Liver (tissue), 9 donors: ENCODE measurements around the gene ACD. TPM values are rescaled to one million over a fixed set of nuclear protein-coding genes. Genes with fewer than 3 reads are reported as not detected.
"Not testable (repeated sequence)": the region's sequence is repeated elsewhere in the genome, so short reads cannot be mapped to it uniquely, and the experiment has no call there.

ENCODE experiments used
- DNase-seq: peaks from one replicate; pipeline ENCODE4 v3.0.0-alpha.2; 2017; ENCODE audit warnings: low spot score
- H3K27ac ChIP-seq, 2 donors: one replicate each; pipeline ENCODE4 v1.7.0; 2013; ENCODE audit warnings: inconsistent platforms in 2 of 2, low read length in 2 of 2, control low read depth in 1 of 2, low read depth in 1 of 2, mild to moderate bottlenecking in 1 of 2
- H3K27me3 ChIP-seq, 4 donors: one replicate each; pipeline versions ENCODE4 v1.6.1 to v1.7.0; 2013; ENCODE audit warnings: low read length in 3 of 4, inconsistent platforms in 1 of 4, mild to moderate bottlenecking in 1 of 4, moderate library complexity in 1 of 4; ENCODE audit not compliant: control insufficient read depth in 4 of 4, insufficient read depth in 4 of 4
- H3K36me3 ChIP-seq, 4 donors: one replicate each; pipeline versions ENCODE4 v1.6.1 to v1.7.0; 2013; ENCODE audit warnings: low read length in 3 of 4, mild to moderate bottlenecking in 3 of 4, low read depth in 1 of 4, moderate library complexity in 1 of 4; ENCODE audit not compliant: control insufficient read depth in 4 of 4, insufficient read depth in 3 of 4
- H3K4me1 ChIP-seq, 4 donors: one replicate each; pipeline versions ENCODE4 v1.6.1 to v1.7.0; 2013; ENCODE audit warnings: low read length in 3 of 4, mild to moderate bottlenecking in 3 of 4, moderate library complexity in 1 of 4; ENCODE audit not compliant: control insufficient read depth in 4 of 4, insufficient read depth in 4 of 4
- H3K4me3 ChIP-seq, 3 donors: one replicate each; pipeline versions ENCODE4 v1.6.1 to v1.7.0; 2013; ENCODE audit warnings: low read length in 3 of 3, control low read depth in 1 of 3, low read depth in 1 of 3, mild to moderate bottlenecking in 1 of 3
- H3K9ac ChIP-seq, 2 donors: one replicate each; pipeline ENCODE4 v1.7.0; 2013; ENCODE audit warnings: low read length in 2 of 2, mild to moderate bottlenecking in 2 of 2, moderate library complexity in 2 of 2, control low read depth in 1 of 2, low read depth in 1 of 2
- H3K9me3 ChIP-seq, 4 donors: one replicate each; pipeline versions ENCODE4 v1.6.1 to v1.7.0; 2013; ENCODE audit warnings: low read length in 3 of 4; ENCODE audit not compliant: control insufficient read depth in 4 of 4
- EGR1 ChIP-seq, 2 donors: IDR thresholded peaks; 2 replicates each; pipeline ENCODE4 v1.6.1; 2016 to 2018; ENCODE audit warnings: antibody characterized with exemption in 2 of 2, low read depth in 2 of 2
- FOXA2 ChIP-seq: IDR thresholded peaks from 2 replicates; pipeline ENCODE4 v1.6.1; 2016; ENCODE audit warnings: antibody characterized with exemption
- HNF4A ChIP-seq, 2 donors: conservative IDR thresholded peaks; 2 replicates each; pipeline ENCODE4 v1.6.1; 2016; ENCODE audit warnings: antibody characterized with exemption in 2 of 2, mild to moderate bottlenecking in 2 of 2
- NR2F2 ChIP-seq: IDR thresholded peaks from 2 replicates; pipeline ENCODE4 v1.6.1; 2016; ENCODE audit warnings: antibody characterized with exemption
- RAD21 ChIP-seq, 2 donors: IDR thresholded peaks; 2 replicates each; pipeline ENCODE4 v1.6.1; 2016; ENCODE audit warnings: antibody characterized with exemption in 2 of 2, mild to moderate bottlenecking in 2 of 2
- SP1 ChIP-seq: IDR thresholded peaks from 2 replicates; pipeline ENCODE4 v1.6.1; 2018; ENCODE audit warnings: antibody characterized with exemption, mild to moderate bottlenecking
- YY1 ChIP-seq: IDR thresholded peaks from 2 replicates; pipeline ENCODE4 v1.6.1; 2016; ENCODE audit warnings: antibody characterized with exemption, mild to moderate bottlenecking
- ZBTB33 ChIP-seq: IDR thresholded peaks from 2 replicates; pipeline ENCODE4 v1.6.1; 2016; ENCODE audit warnings: antibody characterized with exemption
- WGBS: extraction: QIAGEN DNeasy Blood & Tissue Kit; methylation state at CpG from one replicate; pipeline ENCODE4 v1.1.7; 2013; 5-methylcytosine and 5-hydroxymethylcytosine counted together
- polyA plus RNA-seq, 2 donors: library from polyadenylated mRNA; stranded (reverse) in 1 of 2; unstranded in 1 of 2; fragments of 200-250 nt in 1 of 2; fragments of >200 nt in 1 of 2; fragmentation: Nextera tagmentation in 1 of 2; extraction: Ambion mirVana in 1 of 2; gene quantifications; one replicate each; pipeline versions ENCODE4 v1.2.1 to v1.2.3, GENCODE V29; 2013 to 2015
- total RNA-seq, 2 donors: library from RNA; depleted of rRNA; stranded (reverse); fragments of >200 nt; gene quantifications; one replicate each; pipeline ENCODE4 v1.2.3, GENCODE V29; 2014
- TF ChIP-seq, protein P1 (sequence below): IDR thresholded peaks from 2 replicates; pipeline ENCODE4 v1.6.1; 2016; ENCODE audit warnings: antibody characterized with exemption, mild to moderate bottlenecking
- TF ChIP-seq, protein P2 (sequence below): IDR thresholded peaks from 2 replicates; pipeline ENCODE4 v1.6.1; 2016; ENCODE audit warnings: antibody characterized with exemption
- TF ChIP-seq, protein P3 (sequence below): fragments of 150-350 bp; IDR thresholded peaks from 2 replicates; pipeline ENCODE4 v1.5.1; 2017; ENCODE audit warnings: improper control_type of control experiment, low read depth, low read length; ENCODE audit not compliant: missing input control
- donor health status: healthy.
- donor health status: healthy.
- donor health status: healthy.
- donor health status: healthy.
- donor health status: healthy.

ACD gene
- total and polyA plus RNA-seq, 4 donors = 4.3 to 5.6 (median 5.1) TPM

DNA sequence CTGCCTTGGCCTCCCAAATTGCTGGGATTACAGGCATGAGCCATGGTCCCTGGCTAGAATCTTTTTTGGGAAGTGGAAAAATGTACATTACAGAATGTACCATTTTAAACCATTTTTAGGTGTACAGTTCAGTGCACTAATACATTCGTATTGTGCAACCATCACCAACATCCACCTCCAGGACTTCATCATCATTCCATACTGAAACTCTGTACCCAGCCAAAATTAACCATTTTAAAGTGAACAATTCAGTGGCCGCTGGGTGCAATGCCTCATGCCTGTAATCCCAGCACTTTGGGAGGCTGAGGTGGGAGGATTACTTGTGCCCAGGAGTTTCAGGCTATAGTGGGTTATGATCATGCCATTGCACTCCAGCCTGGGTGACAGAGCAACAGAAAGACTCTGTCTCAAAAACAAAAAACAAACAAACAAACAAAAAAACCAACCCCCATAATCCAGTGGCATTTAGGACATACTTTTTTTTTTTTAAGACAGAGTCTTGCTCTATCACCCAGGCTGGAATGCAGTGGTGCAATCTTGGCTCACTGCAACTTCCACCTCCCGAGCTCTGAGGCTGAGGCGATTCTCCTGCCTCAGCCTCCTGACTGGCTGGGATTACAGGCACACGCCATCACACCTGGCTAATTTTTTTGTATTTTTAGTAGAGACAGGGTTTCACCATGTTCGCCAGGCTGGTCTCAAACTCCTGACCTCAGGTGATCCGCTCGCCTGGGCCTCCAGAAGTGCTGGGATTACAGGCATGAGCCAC lies 33.6 kb upstream of the ACD start:
- peaks cover 0 to 13% (median 8%) of the 10 kb centered on the region in 4 donors for H3K4me1 ChIP-seq
- not testable (repeated sequence) for H3K9me3 ChIP-seq, DNase-seq, H3K27ac ChIP-seq, H3K36me3 ChIP-seq, H3K27me3 ChIP-seq, H3K9ac ChIP-seq, H3K4me3 ChIP-seq
- 92% methylated on average over 8 of the region's 8 CpGs for WGBS

DNA sequence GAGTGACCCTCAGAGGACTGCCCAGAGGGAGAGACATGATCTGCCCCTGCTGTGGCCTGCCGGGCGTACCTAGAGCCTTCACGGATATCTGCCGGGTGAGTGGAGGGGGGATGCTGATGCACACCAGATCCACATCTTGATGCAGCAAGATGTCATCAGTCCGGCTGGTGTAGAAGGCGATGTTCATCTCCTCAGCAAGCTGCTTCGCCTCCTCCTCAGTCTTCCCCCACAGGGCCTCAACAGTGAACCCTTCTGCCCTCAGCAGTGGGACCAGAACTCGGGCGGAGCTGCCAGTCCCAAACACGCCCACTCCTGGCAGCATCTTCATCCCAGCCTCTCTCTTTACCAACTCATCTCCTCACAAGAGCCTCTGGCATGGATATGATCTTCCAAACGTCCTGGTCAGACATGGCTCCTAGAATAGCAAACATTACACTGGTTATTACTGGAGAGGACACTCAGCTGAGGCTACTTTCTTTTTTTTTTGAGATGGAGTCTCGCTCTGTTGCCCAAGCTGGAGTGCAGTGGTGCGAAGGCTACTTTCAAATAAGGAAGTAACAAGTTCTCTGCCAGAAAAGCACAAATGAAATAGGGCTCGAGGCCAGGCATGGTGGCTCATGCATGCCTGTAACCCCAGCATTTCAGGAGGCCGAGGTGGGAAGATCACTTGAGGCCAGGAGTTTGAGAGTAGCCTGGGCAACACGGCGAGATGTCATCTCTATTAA lies 25.5 kb upstream of the ACD start:
- 90% methylated on average over 17 of the region's 17 CpGs for WGBS
- TF ChIP-seq EGR1 (IDR thresholded peaks at IDR 0.05; ENCODE audit: low read depth in 2 of 2) (no peak), FOXA2 (no peak), NR2F2 (no peak), ZBTB33 (no peak), RAD21 (IDR thresholded peaks at IDR 0.05) (no peak), YY1 (no peak)
- TF ChIP-seq, protein P1, sequence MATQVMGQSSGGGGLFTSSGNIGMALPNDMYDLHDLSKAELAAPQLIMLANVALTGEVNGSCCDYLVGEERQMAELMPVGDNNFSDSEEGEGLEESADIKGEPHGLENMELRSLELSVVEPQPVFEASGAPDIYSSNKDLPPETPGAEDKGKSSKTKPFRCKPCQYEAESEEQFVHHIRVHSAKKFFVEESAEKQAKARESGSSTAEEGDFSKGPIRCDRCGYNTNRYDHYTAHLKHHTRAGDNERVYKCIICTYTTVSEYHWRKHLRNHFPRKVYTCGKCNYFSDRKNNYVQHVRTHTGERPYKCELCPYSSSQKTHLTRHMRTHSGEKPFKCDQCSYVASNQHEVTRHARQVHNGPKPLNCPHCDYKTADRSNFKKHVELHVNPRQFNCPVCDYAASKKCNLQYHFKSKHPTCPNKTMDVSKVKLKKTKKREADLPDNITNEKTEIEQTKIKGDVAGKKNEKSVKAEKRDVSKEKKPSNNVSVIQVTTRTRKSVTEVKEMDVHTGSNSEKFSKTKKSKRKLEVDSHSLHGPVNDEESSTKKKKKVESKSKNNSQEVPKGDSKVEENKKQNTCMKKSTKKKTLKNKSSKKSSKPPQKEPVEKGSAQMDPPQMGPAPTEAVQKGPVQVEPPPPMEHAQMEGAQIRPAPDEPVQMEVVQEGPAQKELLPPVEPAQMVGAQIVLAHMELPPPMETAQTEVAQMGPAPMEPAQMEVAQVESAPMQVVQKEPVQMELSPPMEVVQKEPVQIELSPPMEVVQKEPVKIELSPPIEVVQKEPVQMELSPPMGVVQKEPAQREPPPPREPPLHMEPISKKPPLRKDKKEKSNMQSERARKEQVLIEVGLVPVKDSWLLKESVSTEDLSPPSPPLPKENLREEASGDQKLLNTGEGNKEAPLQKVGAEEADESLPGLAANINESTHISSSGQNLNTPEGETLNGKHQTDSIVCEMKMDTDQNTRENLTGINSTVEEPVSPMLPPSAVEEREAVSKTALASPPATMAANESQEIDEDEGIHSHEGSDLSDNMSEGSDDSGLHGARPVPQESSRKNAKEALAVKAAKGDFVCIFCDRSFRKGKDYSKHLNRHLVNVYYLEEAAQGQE = no peak

DNA sequence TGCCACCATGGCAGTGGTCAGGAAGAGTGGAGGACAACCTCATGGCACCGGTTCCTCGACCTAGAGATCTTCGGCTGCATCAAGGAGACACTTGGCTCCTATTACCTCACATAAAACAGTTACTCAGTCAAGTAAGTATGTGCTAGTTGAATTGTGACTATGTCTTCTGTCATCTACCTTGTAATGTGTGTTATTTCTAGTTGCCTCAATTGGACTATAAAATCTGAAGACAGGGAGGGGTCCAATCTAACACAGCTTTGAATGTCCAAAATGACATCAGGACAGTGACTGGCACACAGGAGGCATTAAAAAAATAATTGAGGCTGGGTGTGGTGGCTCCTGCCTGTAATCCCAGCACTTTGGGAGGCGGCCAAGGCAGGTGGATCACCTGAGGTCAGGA lies 23.7 kb upstream of the ACD start:
- peaks cover 0 to 19% (median 12%) of the 10 kb centered on the region in 4 donors for H3K36me3 ChIP-seq
- WGBS = 91% methylated on average over 4 of the region's 4 CpGs
- no peak overlapping the region for H3K9ac ChIP-seq
- H3K27ac ChIP-seq = no peak overlapping the region
- H3K4me3 ChIP-seq = no peak overlapping the region
- DNase-seq = no peak
- peaks cover 0 to 12% (median 10%) of the 10 kb centered on the region in 4 donors for H3K4me1 ChIP-seq
- H3K9me3 ChIP-seq = no peaks in the 10 kb centered on the region
- H3K27me3 ChIP-seq = no peaks in the 10 kb centered on the region
- TF ChIP-seq, protein P1 = no peak
- TF ChIP-seq, protein P2, sequence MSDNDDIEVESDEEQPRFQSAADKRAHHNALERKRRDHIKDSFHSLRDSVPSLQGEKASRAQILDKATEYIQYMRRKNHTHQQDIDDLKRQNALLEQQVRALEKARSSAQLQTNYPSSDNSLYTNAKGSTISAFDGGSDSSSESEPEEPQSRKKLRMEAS = no peak
- TF ChIP-seq ZBTB33 (no peak), SP1 (no peak), HNF4A (conservative IDR thresholded peaks at IDR 0.05) (no peak)
- TF ChIP-seq, protein P3, sequence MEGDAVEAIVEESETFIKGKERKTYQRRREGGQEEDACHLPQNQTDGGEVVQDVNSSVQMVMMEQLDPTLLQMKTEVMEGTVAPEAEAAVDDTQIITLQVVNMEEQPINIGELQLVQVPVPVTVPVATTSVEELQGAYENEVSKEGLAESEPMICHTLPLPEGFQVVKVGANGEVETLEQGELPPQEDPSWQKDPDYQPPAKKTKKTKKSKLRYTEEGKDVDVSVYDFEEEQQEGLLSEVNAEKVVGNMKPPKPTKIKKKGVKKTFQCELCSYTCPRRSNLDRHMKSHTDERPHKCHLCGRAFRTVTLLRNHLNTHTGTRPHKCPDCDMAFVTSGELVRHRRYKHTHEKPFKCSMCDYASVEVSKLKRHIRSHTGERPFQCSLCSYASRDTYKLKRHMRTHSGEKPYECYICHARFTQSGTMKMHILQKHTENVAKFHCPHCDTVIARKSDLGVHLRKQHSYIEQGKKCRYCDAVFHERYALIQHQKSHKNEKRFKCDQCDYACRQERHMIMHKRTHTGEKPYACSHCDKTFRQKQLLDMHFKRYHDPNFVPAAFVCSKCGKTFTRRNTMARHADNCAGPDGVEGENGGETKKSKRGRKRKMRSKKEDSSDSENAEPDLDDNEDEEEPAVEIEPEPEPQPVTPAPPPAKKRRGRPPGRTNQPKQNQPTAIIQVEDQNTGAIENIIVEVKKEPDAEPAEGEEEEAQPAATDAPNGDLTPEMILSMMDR = no peak

More for the DNA sequence above, 25.5 kb upstream of the ACD start:
- Histone ChIP-seq H3K9ac (no peak overlapping the region), H3K4me3 (no peak overlapping the region), H3K4me1 (peaks cover 0 to 12% (median 10%) of the 10 kb centered on the region in 4 donors), H3K36me3 (peaks cover 0 to 20% (median 11%) of the 10 kb centered on the region in 4 donors), H3K9me3 (no peaks in the 10 kb centered on the region), H3K27ac (peak overlapping the region; percentile 39 to 61), H3K27me3 (no peaks in the 10 kb centered on the region)
- DNase-seq = no peak
